ENCODE measurements around the gene HIPK2.

Gene HIPK2

GRCh38 chr7:139588632-139589031 is 189.2 kb downstream of the HIPK2 start:
- no peak for DNase-seq (ENCODE audit: low read depth)

- DNase-seq (ENCODE audit: low read depth): no peak
Observed at GRCh38 chr7:139587535-139587934, 190.3 kb downstream of the HIPK2 start.

- DNase-seq (ENCODE audit: low read depth): no peak
Observed at GRCh38 chr7:139586286-139586685, 191.5 kb downstream of the HIPK2 start.

GRCh38 chr7:139585042-139585441 is 192.8 kb downstream of the HIPK2 start:
- no peak for DNase-seq (ENCODE audit: low read depth)

- DNase-seq (ENCODE audit: low read depth): no peak
Observed at GRCh38 chr7:139583826-139584553, 193.8 kb downstream of the HIPK2 start.

GRCh38 chr7:139582671-139583155 is 195.1 kb downstream of the HIPK2 start:
- DNase-seq (ENCODE audit: low read depth): no peak

GRCh38 chr7:139582130-139582650 is 195.6 kb downstream of the HIPK2 start:
- DNase-seq (ENCODE audit: low read depth): no peak

- no peak for DNase-seq (ENCODE audit: low read depth)
Observed at GRCh38 chr7:139580435-139580834, 197.4 kb downstream of the HIPK2 start.

- DNase-seq (ENCODE audit: low read depth): no peak
Observed at GRCh38 chr7:139576179-139576973, 201.4 kb downstream of the HIPK2 start.

- no peak for DNase-seq (ENCODE audit: low read depth)
Observed at GRCh38 chr7:139575338-139575680, 202.5 kb downstream of the HIPK2 start.

- no peak for DNase-seq (ENCODE audit: low read depth)
Observed at GRCh38 chr7:139574618-139575337, 203.0 kb downstream of the HIPK2 start.

GRCh38 chr7:139573871-139574270 is 203.9 kb downstream of the HIPK2 start:
- DNase-seq (ENCODE audit: low read depth): no peak

- no peak for DNase-seq (ENCODE audit: low read depth)
Observed at GRCh38 chr7:139572704-139573385, 205.0 kb downstream of the HIPK2 start.

GRCh38 chr7:139572071-139572470 is 205.7 kb downstream of the HIPK2 start:
- no peak for DNase-seq (ENCODE audit: low read depth)

- DNase-seq (ENCODE audit: low read depth): no peak
Observed at GRCh38 chr7:139571651-139572050, 206.1 kb downstream of the HIPK2 start.

GRCh38 chr7:139571190-139571589 is 206.6 kb downstream of the HIPK2 start:
- no peak for DNase-seq (ENCODE audit: low read depth)

GRCh38 chr7:139570626-139571025 is 207.2 kb downstream of the HIPK2 start:
- no peak for DNase-seq (ENCODE audit: low read depth)

- no peak for DNase-seq (ENCODE audit: low read depth)
Observed at GRCh38 chr7:139570119-139570518, 207.7 kb downstream of the HIPK2 start.

- no peak for DNase-seq (ENCODE audit: low read depth)
Observed at GRCh38 chr7:139568813-139569490, 208.8 kb downstream of the HIPK2 start.

- DNase-seq (ENCODE audit: low read depth): no peak
Observed at GRCh38 chr7:139568346-139568675, 209.5 kb downstream of the HIPK2 start.

- DNase-seq (ENCODE audit: low read depth): no peak
Observed at GRCh38 chr7:139567647-139568345, 210.0 kb downstream of the HIPK2 start.
